GM12873 (cell line): ENCODE results near the gene MYO1D.

Source experiments
- TF ChIP-seq, protein P1 (sequence below): IDR thresholded peaks from 2 replicates; pipeline ENCODE4 v1.5.1; 2012; ENCODE audit warnings: low read depth, mild to moderate bottlenecking, moderate library complexity, low read length, control low read depth; ENCODE audit not compliant: insufficient read depth; ENCODE audit errors: missing control alignments

Gene MYO1D

DNA sequence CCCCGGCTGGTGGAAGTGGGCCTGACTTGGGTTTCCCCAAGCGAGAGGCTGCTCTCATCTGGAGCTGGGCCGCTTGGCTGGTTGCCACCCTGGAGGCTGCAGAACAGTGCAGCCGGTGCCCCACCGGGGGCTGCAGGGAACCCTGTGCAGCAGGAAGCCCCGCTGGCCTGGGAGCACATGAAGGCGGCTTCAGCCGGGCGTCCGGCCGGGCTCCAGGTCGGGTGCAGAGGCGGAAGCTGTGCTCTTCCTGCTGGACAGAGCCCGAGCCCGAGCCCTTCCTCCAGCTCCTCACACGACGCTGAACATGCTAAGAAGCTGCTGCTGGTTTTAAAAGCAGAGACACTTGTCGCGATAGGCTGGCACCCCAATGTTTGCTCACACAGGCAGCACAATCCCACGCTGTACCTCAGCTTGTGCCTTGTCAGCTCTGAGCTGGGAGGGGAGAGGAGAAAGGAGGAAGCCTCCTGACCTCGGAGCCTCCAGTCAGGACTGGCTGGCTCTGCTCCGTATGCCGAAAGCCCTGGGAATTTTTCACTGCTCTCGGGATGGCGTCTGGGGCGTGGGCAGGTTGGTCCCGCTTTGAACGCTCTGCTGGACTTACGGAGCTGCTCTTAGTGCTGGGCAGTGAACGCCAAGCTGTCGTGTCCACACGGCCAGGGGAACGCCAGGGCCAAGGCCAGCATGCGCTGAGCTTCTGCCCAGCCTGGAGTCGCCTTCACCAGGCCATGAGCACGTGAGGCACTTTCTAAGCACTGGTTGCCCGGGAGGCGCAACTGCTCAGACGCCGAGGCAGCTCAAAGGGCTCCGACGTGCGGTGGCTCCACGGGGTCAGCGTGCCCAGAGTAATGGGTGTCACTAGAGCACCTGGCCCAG lies 381.3 kb downstream of the MYO1D start:
- TF ChIP-seq, protein P1, sequence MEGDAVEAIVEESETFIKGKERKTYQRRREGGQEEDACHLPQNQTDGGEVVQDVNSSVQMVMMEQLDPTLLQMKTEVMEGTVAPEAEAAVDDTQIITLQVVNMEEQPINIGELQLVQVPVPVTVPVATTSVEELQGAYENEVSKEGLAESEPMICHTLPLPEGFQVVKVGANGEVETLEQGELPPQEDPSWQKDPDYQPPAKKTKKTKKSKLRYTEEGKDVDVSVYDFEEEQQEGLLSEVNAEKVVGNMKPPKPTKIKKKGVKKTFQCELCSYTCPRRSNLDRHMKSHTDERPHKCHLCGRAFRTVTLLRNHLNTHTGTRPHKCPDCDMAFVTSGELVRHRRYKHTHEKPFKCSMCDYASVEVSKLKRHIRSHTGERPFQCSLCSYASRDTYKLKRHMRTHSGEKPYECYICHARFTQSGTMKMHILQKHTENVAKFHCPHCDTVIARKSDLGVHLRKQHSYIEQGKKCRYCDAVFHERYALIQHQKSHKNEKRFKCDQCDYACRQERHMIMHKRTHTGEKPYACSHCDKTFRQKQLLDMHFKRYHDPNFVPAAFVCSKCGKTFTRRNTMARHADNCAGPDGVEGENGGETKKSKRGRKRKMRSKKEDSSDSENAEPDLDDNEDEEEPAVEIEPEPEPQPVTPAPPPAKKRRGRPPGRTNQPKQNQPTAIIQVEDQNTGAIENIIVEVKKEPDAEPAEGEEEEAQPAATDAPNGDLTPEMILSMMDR, result no peak

DNA sequence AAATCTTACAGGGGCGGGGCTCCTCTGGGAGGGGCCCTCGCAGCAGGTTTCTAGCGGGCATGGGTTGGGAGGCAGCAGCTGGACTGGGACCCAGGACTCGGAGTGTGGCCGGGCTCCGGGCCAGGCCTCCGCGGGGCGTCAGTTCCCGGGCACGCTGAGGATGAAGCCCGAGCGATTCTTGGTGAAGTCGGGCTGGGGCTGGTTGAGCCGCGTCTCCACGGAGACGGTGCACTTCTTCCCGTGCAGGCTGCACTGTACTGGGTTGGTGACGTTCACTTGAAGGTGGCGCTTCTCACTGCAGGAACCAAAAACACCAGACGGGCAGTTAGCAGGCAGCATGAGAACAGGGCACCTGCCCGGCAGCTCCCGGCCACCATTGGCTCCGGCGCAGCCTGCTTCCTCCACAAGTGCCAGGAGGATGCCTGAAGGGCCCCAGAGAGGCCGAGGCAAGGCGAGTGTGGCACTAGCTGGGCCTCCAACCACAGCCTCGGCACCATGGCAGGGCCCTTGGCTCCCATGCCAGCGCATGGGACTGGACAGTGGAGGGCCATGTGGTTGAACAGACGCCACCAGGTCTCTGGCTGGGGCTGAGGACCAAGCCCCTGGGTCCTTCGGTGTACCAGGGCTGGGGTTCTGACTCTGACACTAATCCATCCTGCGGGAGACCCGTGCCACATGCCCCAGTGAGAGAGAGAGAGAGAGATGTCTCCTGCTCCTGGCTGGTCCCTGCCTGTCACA lies 382.1 kb downstream of the MYO1D start:
- TF ChIP-seq, protein P1, result no peak

DNA sequence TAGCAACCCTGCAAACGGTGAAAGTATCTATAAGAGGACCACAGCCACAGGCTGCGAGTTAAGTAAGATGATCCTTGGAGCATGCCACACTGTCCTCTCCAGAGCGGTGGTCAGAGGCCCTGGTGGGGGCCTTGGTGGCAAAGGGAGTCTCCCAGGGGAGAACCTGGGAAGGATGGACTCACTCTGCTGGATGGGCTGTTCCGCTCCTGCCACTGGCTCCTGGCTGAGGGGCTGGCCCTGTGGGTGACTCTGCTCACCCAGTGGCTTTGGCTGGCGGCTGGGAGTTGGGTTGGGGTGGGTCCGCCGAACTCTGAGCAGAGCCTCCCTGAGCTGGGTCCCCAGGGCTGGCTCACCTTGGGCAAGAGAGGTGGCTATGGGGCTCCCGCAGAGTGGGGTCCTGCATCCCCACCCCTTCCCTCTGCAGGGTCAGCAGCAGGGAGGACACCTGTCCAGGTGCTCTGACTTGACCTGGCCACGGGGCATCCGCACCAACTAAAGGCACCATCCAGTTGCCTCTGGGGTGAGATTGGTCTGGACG lies 382.9 kb downstream of the MYO1D start:
- TF ChIP-seq, protein P1, result no peak

DNA sequence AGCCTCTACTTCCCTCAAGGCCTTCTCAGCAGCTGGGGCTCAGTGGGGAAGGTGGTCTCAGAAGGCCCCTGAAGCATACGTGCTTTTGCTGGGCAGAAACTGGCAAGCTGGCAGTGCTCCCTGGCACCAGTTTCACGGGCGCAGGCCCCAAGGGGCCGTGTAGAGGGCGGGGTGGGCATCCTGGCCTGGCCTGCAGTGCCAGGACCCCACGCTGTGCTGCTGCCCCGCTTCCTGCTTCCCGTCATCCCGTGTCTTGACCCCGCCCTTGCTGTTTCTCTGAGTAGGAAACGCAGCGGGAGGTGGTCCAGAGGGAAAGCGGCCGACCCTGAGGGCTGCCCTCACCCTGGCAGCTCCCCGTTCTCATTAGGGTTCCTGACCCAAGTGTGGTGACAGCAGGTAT lies 383.4 kb downstream of the MYO1D start:
- TF ChIP-seq, protein P1, result no peak

DNA sequence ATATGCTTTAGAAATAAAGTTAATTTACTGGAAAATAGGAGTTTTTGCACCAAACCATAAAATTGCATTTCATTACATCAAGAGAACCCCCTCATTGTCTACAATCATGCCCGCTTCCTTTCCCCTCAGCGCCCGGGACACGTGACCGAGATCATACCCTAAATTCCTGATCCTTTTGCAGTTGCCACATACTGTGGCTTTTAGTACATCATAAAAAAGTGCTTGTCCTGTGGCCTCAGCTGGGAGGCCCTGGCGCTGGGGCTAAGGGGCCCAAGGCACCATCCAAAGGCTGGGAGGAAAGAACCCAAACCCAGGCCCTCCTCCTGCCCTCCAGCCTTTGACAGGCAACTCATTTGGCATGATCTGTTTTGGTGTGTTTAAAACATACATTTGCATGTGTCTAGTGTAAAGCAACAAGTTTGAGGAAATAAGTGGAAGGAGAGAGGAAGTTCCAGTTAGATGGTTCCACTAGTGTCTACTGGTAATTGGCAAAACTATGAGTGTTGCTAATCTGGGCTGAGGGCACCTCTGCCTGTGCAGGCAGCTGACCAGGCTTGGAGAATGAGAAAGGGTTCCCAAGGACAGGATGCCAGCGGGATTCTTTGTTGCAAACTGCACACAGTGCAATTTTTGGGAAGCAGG lies 384.2 kb downstream of the MYO1D start:
- TF ChIP-seq, protein P1, result no peak

DNA sequence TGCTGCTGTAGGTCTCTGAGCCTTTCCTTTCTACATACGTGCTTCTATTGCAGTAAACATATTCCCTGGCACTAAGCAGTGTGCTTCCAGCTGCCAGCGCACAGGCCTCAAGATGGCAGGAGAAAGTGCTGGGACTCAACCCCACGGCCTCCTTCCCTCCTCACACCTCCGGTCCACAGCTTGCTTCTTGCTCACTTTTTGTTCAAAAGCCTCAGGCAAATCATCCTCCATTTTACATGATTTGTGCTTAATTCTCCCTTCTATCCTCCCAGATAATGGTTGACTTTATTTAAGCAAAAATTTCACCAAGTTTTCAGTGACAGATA lies 384.7 kb downstream of the MYO1D start:
- TF ChIP-seq, protein P1, result no peak
